Adrenal gland (tissue), 12 donors: ENCODE data around the gene PRODH. TPM values are rescaled to one million over a fixed set of nuclear protein-coding genes. Genes with fewer than 3 reads are reported as not detected.
"Not testable (repeated sequence)": the region's sequence is repeated elsewhere in the genome, so short reads cannot be mapped to it uniquely, and the experiment has no call there.

Source experiments
- DNase-seq, 7 donors: peaks; one replicate each; pipeline ENCODE4 v3.0.0-alpha.2; 2019 to 2020
- H3K27ac ChIP-seq, 5 donors: fragments of 200-600 bp; sonication (generic) in 4 of 5; 1 replicate in 3 of 5; 2 replicates in 2 of 5; pipeline versions ENCODE4 v1.5.1 to v1.8.0; 2016 to 2020; ENCODE audit warnings: mild to moderate bottlenecking in 1 of 5
- H3K27me3 ChIP-seq: fragments of 200-600 bp; 2 replicates; pipeline ENCODE4 v1.8.0; 2021
- H3K36me3 ChIP-seq, 2 donors: fragments of 200-600 bp; replicated peaks in 1 of 2; 1 replicate in 1 of 2; 2 replicates in 1 of 2; pipeline versions ENCODE4 v1.5.1 to v1.8.0; 2018 to 2022
- H3K4me1 ChIP-seq, 2 donors: fragments of 200-600 bp; replicated peaks in 1 of 2; 1 replicate in 1 of 2; 2 replicates in 1 of 2; pipeline versions ENCODE4 v1.5.1 to v1.8.0; 2018 to 2021
- H3K4me3 ChIP-seq, 4 donors: fragments of 200-600 bp; sonication (generic) in 3 of 4; one replicate each; pipeline ENCODE4 v1.5.1; 2016 to 2018
- H3K9me3 ChIP-seq, 3 donors: fragments of 200-600 bp; sonication (generic) in 1 of 3; replicated peaks in 1 of 3; 1 replicate in 2 of 3; 2 replicates in 1 of 3; pipeline versions ENCODE4 v1.5.1 to v1.8.0; 2016 to 2021
- CTCF ChIP-seq, 6 experiments: fragments of 450-650 bp in 4 of 6; fragments of 200-600 bp in 2 of 6; sonication (generic) in 1 of 6; IDR thresholded peaks; 1 replicate in 5 of 6; 2 replicates in 1 of 6; pipeline versions ENCODE4 v1.5.1 to v1.8.0; 2016 to 2021; ENCODE audit warnings: antibody characterized with exemption in 6 of 6, mild to moderate bottlenecking in 2 of 6, moderate library complexity in 1 of 6
- POLR2A ChIP-seq, 2 donors: fragments of 450-650 bp; IDR thresholded peaks; one replicate each; pipeline ENCODE4 v1.6.1; 2017; ENCODE audit warnings: antibody characterized with exemption in 2 of 2, mild to moderate bottlenecking in 2 of 2, moderate library complexity in 1 of 2
- WGBS, 4 donors: extraction: QIAGEN DNeasy Blood & Tissue Kit in 2 of 4; methylation state at CpG; one replicate each; pipeline versions ENCODE4 v1.1.5 to v1.1.7; 2013 to 2017; 5-methylcytosine and 5-hydroxymethylcytosine counted together
- intact Hi-C, 2 donors: fragments of 100-400 bp; cut with DNase I; formaldehyde crosslinking; loops; one replicate each; pipeline versions ENCODE4 v1.14.1 to v1.15.0; 2022 to 2023
- polyA plus RNA-seq, 3 donors: library from polyadenylated mRNA; stranded (reverse); fragments of 200-250 nt in 2 of 3; fragments of 350-450 nt in 1 of 3; fragmentation: Illumina TruSeq in 1 of 3; extraction: RNeasy Lipid Tissue Mini Kit (QIAGEN cat#74804) in 1 of 3; gene quantifications; one replicate each; pipeline ENCODE4 v1.2.3, GENCODE V29; 2013 to 2014
- total RNA-seq, 9 donors: library from RNA; depleted of rRNA in 4 of 9; stranded (reverse); fragments of >200 nt in 4 of 9; fragments of 120-200 nt in 1 of 9; fragmentation: NEBNext Ultra II Directional in 1 of 9; extraction: Animal tissue kit (Norgen Biotek cat#: 25700) in 1 of 9; gene quantifications; one replicate each; pipeline versions ENCODE4 v1.1.0 to v1.2.4, GENCODE V29; 2013 to 2023
- donor health status: healthy with polysubstance abuse.
- donor health status: Bipolar disorder and iron deficiency.
- donor health status: DM: yes; HTN: yes; CAD: no.
- donor health status: DM: no; HTN: no; CAD: no.
- donor health status: DM: no; HTN: no; CAD: no.
- donor health status: DM: yes; HTN: yes; CAD: no.

The PRODH gene
- total and polyA plus RNA-seq, 12 donors = 0.28 to 2.7 (median 1.0) TPM; not detected in 4

- H3K9me3 ChIP-seq = no peaks in the 10 kb centered on the region
- no peak overlapping the region for H3K27ac ChIP-seq
- 30 to 73% (median 45%) methylated on average over 1 to 2 of the region's 8 CpGs for WGBS, 4 donors
- intact Hi-C loops = no loop called here
- H3K36me3 ChIP-seq = no peaks in the 10 kb centered on the region
- H3K27me3 ChIP-seq = no peaks in the 10 kb centered on the region
- H3K4me3 ChIP-seq = no peak overlapping the region
- no peaks in the 10 kb centered on the region for H3K4me1 ChIP-seq
- TF ChIP-seq POLR2A (IDR thresholded peaks at IDR 0.05) = no peak
- TF ChIP-seq CTCF (IDR thresholded peaks at IDR 0.05) = no peak
- DNase-seq = no peak
Measured at GRCh38 chr22:18888115-18888514, 48.0 kb downstream of the PRODH start.

GRCh38 chr22:18884465-18884864 is 51.6 kb downstream of the PRODH start:
- H3K27me3 ChIP-seq, intact Hi-C loops, H3K4me3 ChIP-seq, H3K36me3 ChIP-seq, H3K27ac ChIP-seq, H3K4me1 ChIP-seq, H3K9me3 ChIP-seq, DNase-seq: not testable (repeated sequence)
- 85 to 87% (median 87%) methylated on average over 4 of the region's 4 CpGs for WGBS, 4 donors

- WGBS, 4 donors = 34 to 57% (median 40%) methylated on average over 3 of the region's 3 CpGs
Measured at GRCh38 chr22:18881260-18881659, 54.8 kb downstream of the PRODH start.

More at GRCh38 chr22:18881260-18881659, 54.8 kb downstream of the PRODH start:
- peak in 2 of 7 donors; percentile 12 to 20 for DNase-seq
- intact Hi-C loops, H3K4me3 ChIP-seq, H3K27ac ChIP-seq, H3K36me3 ChIP-seq, H3K9me3 ChIP-seq, H3K27me3 ChIP-seq, H3K4me1 ChIP-seq: not testable (repeated sequence)

Other genes with a start within 250 kb of the PRODH start
- gene DGCR6, start 30.0 kb downstream of the PRODH start, total RNA-seq = 10 to 100 TPM in 1 of 9 donors, 1 to 10 TPM in 7, under 1 TPM in 1; 0.81 to 12.7 (median 2.5) TPM
- gene DGCR6, start 30.0 kb downstream of the PRODH start, polyA plus RNA-seq = 1 to 10 TPM; 1.7 to 4.5 (median 3.9) TPM
- gene DGCR2, start 186.1 kb upstream of the PRODH start, total RNA-seq = 10 to 100 TPM; 30.6 to 70.1 (median 63.1) TPM
- gene DGCR2, start 186.1 kb upstream of the PRODH start, polyA plus RNA-seq = 10 to 100 TPM; 24.3 to 34.6 (median 29.7) TPM
- gene TSSK2, start 195.0 kb upstream of the PRODH start, total RNA-seq = under 1 TPM in 1 of 9 donors, not detected in 8; 0.06 TPM
- gene TSSK2, start 195.0 kb upstream of the PRODH start, polyA plus RNA-seq = under 1 TPM in 1 of 3 donors, not detected in 2; 0.32 TPM
- gene ESS2, start 208.4 kb upstream of the PRODH start, total RNA-seq = 10 to 100 TPM; 12.1 to 20.4 (median 15.7) TPM
- 10 to 100 TPM in 2 of 3 donors, 1 to 10 TPM in 1; 4.2 to 36.4 (median 35.0) TPM for gene ESS2, start 208.4 kb upstream of the PRODH start, polyA plus RNA-seq
- not detected for gene GSC2, start 214.0 kb upstream of the PRODH start, total RNA-seq
- gene GSC2, start 214.0 kb upstream of the PRODH start, polyA plus RNA-seq = not detected
- gene SLC25A1, start 242.4 kb upstream of the PRODH start, total RNA-seq = 100 to 1,000 TPM in 7 of 9 donors, 10 to 100 TPM in 2; 99.0 to 170 (median 130) TPM
- 10 to 100 TPM; 59.2 to 89.9 (median 71.1) TPM for gene SLC25A1, start 242.4 kb upstream of the PRODH start, polyA plus RNA-seq